Keratinocyte (primary cell): ENCODE results near the gene CDC42EP4. TPM values are rescaled to one million over a fixed set of nuclear protein-coding genes. Genes with fewer than 3 reads are reported as not detected.

ENCODE experiments used
- DNase-seq: peaks from one replicate; pipeline ENCODE4 v3.0.0-alpha.2; 2011; ENCODE audit warnings: low read depth, missing footprints, low spot score
- FAIRE-seq: peaks from 2 replicates; lab custom pipeline; 2011; peaks lifted over from hg19 to GRCh38; lab: Jason Lieb, UNC
- H2AFZ ChIP-seq: 2 replicates; pipeline ENCODE4 v1.6.0; 2012; ENCODE audit warnings: low read length, control low read depth, inconsistent platforms; ENCODE audit not compliant: control insufficient read depth
- H3K27ac ChIP-seq: 2 replicates; pipeline ENCODE4 v1.5.1; 2011; ENCODE audit warnings: low read length; ENCODE audit not compliant: control insufficient read depth, insufficient read depth
- H3K27me3 ChIP-seq: 3 replicates; pipeline ENCODE4 v1.6.0; 2011; ENCODE audit warnings: low read length; ENCODE audit not compliant: control insufficient read depth, insufficient read depth; ENCODE audit errors: extremely low read depth
- H3K36me3 ChIP-seq, 2 experiments: 2 replicates in 1 of 2; 3 replicates in 1 of 2; pipeline ENCODE4 v1.5.1; 2011; ENCODE audit warnings: low read length in 2 of 2, mild to moderate bottlenecking in 1 of 2; ENCODE audit not compliant: control insufficient read depth in 2 of 2, insufficient read depth in 2 of 2; ENCODE audit errors: extremely low read depth in 1 of 2
- H3K4me1 ChIP-seq: 3 replicates; pipeline ENCODE4 v1.5.1; 2011; ENCODE audit warnings: low read length; ENCODE audit not compliant: control insufficient read depth, insufficient read depth; ENCODE audit errors: extremely low read depth
- H3K4me2 ChIP-seq: 3 replicates; pipeline ENCODE4 v1.6.0; 2011; ENCODE audit warnings: low read depth, low read length; ENCODE audit not compliant: control insufficient read depth, insufficient read depth; ENCODE audit errors: extremely low read depth
- H3K4me3 ChIP-seq, 3 experiments: fragments of 200-600 bp in 1 of 3; sonication (generic) in 1 of 3; 2 replicates in 2 of 3; 3 replicates in 1 of 3; pipeline ENCODE4 v1.5.1; 2011 to 2016; ENCODE audit warnings: low read length in 3 of 3, mild to moderate bottlenecking in 3 of 3, control low read depth in 2 of 3, inconsistent platforms in 1 of 3, low read depth in 1 of 3, mixed read lengths in 1 of 3, mixed run types in 1 of 3, moderate library complexity in 1 of 3; ENCODE audit not compliant: control insufficient read depth in 2 of 3, insufficient read depth in 2 of 3; ENCODE audit errors: extremely low read depth in 1 of 3
- H3K79me2 ChIP-seq: 2 replicates; pipeline ENCODE4 v1.6.0; 2012; ENCODE audit warnings: low read length; ENCODE audit not compliant: control insufficient read depth, insufficient read depth
- H3K9ac ChIP-seq: 3 replicates; pipeline ENCODE4 v1.6.0; 2011; ENCODE audit warnings: low read length; ENCODE audit not compliant: control insufficient read depth, insufficient read depth; ENCODE audit errors: extremely low read depth
- H3K9me1 ChIP-seq: 3 replicates; pipeline ENCODE4 v1.6.0; 2011; ENCODE audit warnings: low read length; ENCODE audit not compliant: control insufficient read depth, insufficient read depth; ENCODE audit errors: extremely low read depth
- H3K9me3 ChIP-seq: 2 replicates; pipeline ENCODE4 v1.5.1; 2012; ENCODE audit warnings: low read depth, low read length; ENCODE audit not compliant: control insufficient read depth
- H4K20me1 ChIP-seq: 3 replicates; pipeline ENCODE4 v1.6.0; 2011; ENCODE audit warnings: low read length; ENCODE audit not compliant: control insufficient read depth, insufficient read depth; ENCODE audit errors: extremely low read depth
- EZH2 ChIP-seq: IDR thresholded peaks from one replicate; pipeline ENCODE4 v1.6.1; 2012; ENCODE audit warnings: inconsistent platforms, mild to moderate bottlenecking, low read length, moderate library complexity
- dilution Hi-C: fragments of 300-500 bp; cut with MboI; formaldehyde crosslinking; loops from one replicate; pipeline ENCODE4 v1.7.0; 2020; ENCODE audit warnings: low sequenced_read_pairs; ENCODE audit not compliant: extremely low pct_ligation_motif_present
- polyA plus RNA-seq, 5 experiments: library from polyadenylated mRNA; depleted of rRNA in 3 of 5; stranded (reverse) in 3 of 5; stranded (forward) in 1 of 5; unstranded in 1 of 5; fragments of >200 nt; gene quantifications; 1 replicate in 1 of 5; 2 replicates in 3 of 5; 3 replicates in 1 of 5; pipeline versions ENCODE4 v1.2.1 to v1.2.3, GENCODE V29; 2011 to 2012; ENCODE audit warnings: missing spikeins in 2 of 5, low read depth in 1 of 5, low replicate concordance in 1 of 5
- TF ChIP-seq, protein P1 (sequence below), 3 experiments: IDR thresholded peaks in 1 of 3; conservative IDR thresholded peaks in 1 of 3; optimal IDR thresholded peaks in 1 of 3; 2 replicates in 2 of 3; 3 replicates in 1 of 3; pipeline versions ENCODE3 to v1.5.1; 2011; ENCODE audit warnings: low read length in 3 of 3, mild to moderate bottlenecking in 3 of 3, moderate library complexity in 2 of 3, control low read depth in 1 of 3, inconsistent platforms in 1 of 3; ENCODE audit not compliant: insufficient read depth in 2 of 3; ENCODE audit errors: extremely low read depth in 1 of 3

Gene CDC42EP4
- polyA plus RNA-seq, 1 donor (not counting 4 experiments of a cell fraction or from before 2014, with no cell fraction given) = 9.4 TPM

DNA sequence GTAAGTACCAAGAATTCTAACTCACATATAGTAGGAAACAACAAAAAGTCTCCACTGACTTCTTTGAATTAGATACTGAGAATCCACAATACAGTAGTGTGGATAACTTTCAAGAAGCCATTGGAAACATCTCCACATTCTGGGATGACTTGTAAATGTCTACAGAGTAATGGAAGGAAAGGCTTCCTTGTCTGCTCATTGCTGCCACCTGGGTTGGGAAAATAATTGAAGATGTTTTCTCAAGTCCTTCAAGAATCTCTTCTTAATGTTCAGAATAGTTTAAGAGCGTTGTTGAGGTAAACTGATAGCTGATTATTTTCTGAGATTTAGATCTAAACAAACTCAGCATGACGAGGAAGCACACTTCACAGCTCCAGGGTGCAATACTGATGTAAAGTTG, 64.1 kb downstream of the CDC42EP4 start:
- TF ChIP-seq EZH2 = no peak
- TF ChIP-seq, protein P1, sequence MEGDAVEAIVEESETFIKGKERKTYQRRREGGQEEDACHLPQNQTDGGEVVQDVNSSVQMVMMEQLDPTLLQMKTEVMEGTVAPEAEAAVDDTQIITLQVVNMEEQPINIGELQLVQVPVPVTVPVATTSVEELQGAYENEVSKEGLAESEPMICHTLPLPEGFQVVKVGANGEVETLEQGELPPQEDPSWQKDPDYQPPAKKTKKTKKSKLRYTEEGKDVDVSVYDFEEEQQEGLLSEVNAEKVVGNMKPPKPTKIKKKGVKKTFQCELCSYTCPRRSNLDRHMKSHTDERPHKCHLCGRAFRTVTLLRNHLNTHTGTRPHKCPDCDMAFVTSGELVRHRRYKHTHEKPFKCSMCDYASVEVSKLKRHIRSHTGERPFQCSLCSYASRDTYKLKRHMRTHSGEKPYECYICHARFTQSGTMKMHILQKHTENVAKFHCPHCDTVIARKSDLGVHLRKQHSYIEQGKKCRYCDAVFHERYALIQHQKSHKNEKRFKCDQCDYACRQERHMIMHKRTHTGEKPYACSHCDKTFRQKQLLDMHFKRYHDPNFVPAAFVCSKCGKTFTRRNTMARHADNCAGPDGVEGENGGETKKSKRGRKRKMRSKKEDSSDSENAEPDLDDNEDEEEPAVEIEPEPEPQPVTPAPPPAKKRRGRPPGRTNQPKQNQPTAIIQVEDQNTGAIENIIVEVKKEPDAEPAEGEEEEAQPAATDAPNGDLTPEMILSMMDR (optimal IDR thresholded peaks at IDR 0.05 in 1 of 3, IDR thresholded peaks at IDR 0.05 in 1 of 3, conservative IDR thresholded peaks at IDR 0.05 in 1 of 3; ENCODE audit: extremely low read depth in 1 of 3, insufficient read depth in 2 of 3, low read length in 3 of 3) = peak in 1 of 3 experiments; percentile 7
- FAIRE-seq = no peak
- Histone ChIP-seq H4K20me1 (no peaks in the 10 kb centered on the region), H3K9ac (no peak overlapping the region), H2AFZ (no peak overlapping the region), H3K79me2 (no peaks in the 10 kb centered on the region), H3K4me1 (no peaks in the 10 kb centered on the region), H3K9me1 (no peaks in the 10 kb centered on the region), H3K27me3 (no peaks in the 10 kb centered on the region), H3K4me2 (no peak overlapping the region), H3K9me3 (no peaks in the 10 kb centered on the region), H3K27ac (no peak overlapping the region), H3K36me3 (peaks cover 2 to 11% of the 10 kb centered on the region in 2 experiments), H3K4me3 (no peak overlapping the region)
- dilution Hi-C loops = no loop called here
- no peak for DNase-seq

DNA sequence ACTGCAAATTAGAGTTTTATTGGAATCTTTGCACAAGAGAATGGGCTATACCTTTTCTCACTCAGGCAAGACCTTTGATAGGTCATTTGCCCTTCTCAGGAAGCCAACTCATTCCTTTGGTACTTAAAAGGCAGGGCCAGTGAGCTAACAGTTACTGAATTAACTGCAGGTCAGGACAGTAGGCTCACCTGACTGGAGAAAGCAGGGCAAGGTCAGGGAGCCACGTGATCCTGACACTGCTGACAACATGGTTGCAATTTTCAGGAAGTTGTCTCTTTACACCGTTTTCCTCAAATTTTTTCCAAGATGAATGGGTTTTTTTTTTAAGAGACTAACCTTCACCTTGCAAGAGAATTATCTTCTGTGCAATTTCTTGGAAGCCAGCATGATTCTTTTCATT, 71.2 kb downstream of the CDC42EP4 start:
- DNase-seq = no peak
- Histone ChIP-seq H3K4me1 (no peaks in the 10 kb centered on the region), H2AFZ (no peak overlapping the region), H4K20me1 (no peaks in the 10 kb centered on the region), H3K9me1 (no peaks in the 10 kb centered on the region), H3K9me3 (no peaks in the 10 kb centered on the region), H3K27me3 (no peaks in the 10 kb centered on the region), H3K4me2 (no peak overlapping the region), H3K4me3 (no peak overlapping the region), H3K36me3 (peaks cover 11 to 15% of the 10 kb centered on the region in 2 experiments), H3K9ac (no peak overlapping the region), H3K27ac (no peak overlapping the region), H3K79me2 (peaks cover 4% of the 10 kb centered on the region)
- dilution Hi-C loops = no loop called here
- FAIRE-seq = no peak
- TF ChIP-seq, protein P1 (optimal IDR thresholded peaks at IDR 0.05 in 1 of 3, IDR thresholded peaks at IDR 0.05 in 1 of 3, conservative IDR thresholded peaks at IDR 0.05 in 1 of 3; ENCODE audit: extremely low read depth in 1 of 3, insufficient read depth in 2 of 3, low read length in 3 of 3) = no peak
- no peak for TF ChIP-seq EZH2
